ENCODE data around the gene JDP2. TPM values are rescaled to one million over a fixed set of nuclear protein-coding genes. Genes with fewer than 3 reads are reported as not detected.

Gene JDP2
- polyA plus RNA-seq, 1 of the 3 experiments (the other 2 are of a cell fraction) = 22.3 TPM

DNA sequence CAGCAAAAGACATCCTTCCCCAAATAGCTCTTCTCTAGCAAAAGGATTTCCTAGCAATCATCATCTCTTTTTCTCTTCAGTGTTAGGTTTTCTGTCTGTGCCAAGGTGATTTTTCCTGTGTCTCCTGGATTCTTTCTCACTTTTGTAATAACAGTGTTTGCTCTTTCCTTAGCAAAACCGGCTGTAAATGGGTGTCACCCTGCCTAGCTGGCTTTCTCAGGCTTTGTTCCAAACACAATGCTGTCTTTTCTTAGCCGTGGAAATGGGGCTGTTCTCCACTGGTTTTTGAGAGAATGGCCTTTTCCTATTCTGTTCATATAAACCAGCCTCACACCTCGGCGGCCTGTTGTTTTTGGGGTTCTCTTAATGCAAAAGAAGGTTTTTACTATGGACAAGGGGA, 21.9 kb downstream of the JDP2 start (continued):
- TF ChIP-seq, protein P1, sequence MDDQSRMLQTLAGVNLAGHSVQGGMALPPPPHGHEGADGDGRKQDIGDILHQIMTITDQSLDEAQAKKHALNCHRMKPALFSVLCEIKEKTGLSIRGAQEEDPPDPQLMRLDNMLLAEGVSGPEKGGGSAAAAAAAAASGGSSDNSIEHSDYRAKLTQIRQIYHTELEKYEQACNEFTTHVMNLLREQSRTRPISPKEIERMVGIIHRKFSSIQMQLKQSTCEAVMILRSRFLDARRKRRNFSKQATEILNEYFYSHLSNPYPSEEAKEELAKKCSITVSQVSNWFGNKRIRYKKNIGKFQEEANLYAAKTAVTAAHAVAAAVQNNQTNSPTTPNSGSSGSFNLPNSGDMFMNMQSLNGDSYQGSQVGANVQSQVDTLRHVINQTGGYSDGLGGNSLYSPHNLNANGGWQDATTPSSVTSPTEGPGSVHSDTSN (IDR thresholded peaks at IDR 0.05) = no peak

DNA sequence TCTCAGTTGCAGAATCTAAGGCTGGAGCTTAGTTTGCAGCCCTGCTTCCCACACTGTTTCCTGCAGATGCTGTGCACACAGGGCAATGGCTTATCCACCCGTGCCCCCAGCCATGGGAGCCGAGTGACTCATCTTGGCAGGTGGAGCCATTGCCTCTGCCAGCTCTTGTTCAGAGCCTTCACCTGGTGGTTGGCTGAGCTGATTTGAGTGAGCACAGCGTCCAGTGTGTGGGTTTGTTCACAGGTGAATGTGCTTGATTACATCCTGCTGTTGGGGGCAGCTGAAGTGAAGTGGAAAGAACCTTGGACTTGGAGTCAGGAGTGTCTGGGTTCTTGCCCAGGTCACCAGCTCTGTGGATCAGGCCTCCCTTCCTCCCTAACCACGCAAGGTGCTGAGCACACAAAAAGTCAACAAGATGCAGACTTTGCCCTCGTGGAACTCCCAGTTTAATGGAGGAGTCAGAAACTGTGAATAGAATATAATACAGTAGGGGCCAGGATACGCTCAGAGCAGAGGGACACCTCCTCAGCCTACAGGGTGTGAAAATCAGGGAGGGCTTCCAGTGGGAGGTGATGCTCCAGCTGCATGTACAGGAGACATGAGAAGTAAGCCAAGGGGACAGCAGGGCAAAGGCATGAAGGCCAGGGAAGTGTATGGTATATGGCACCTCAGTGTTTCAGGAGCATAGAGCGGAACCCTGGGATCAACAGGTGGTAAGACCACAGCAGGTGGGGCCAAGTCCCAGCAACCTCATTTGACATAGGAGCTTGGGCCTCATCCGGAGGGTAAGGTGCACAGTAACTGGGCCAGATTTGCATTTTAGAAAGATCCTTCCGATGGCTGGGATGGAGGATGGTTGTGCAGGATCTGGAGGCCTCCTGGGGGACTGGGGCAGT, 22.8 kb downstream of the JDP2 start:
- no peaks in the 10 kb centered on the region for H3K9me3 ChIP-seq
- DNase-seq = no peak
- H3K4me3 ChIP-seq (ENCODE audit: low read depth in 2 of 2, low read length in 1 of 2) = no peak overlapping the region
- no peaks in the 10 kb centered on the region for H3K9me2 ChIP-seq
- no peaks in the 10 kb centered on the region for H3K27me3 ChIP-seq (ENCODE audit: insufficient read depth)
- peaks cover 16 to 42% of the 10 kb centered on the region in 2 experiments; a peak in 2 of 4 replicates for H3K4me1 ChIP-seq (ENCODE audit: control insufficient read depth in 1 of 2, insufficient read depth in 2 of 2, low read depth in 1 of 2, low read length in 1 of 2)
- ChIA-PET CTCF (interaction anchor here (1.7 to 3.4 kb wide), 2 partner anchors 13 to 143 kb away, joined by 4 to 13 read pairs; no protein-coding TSS in a partner anchor), POLR2A (no interaction called here)
- H3K36me3 ChIP-seq (replicated peaks in 1 of 2; ENCODE audit: control insufficient read depth in 1 of 2, insufficient read depth in 2 of 2, low read length in 1 of 2) = peaks cover 2 to 11% of the 10 kb centered on the region in 2 experiments
- TF ChIP-seq, protein P2, sequence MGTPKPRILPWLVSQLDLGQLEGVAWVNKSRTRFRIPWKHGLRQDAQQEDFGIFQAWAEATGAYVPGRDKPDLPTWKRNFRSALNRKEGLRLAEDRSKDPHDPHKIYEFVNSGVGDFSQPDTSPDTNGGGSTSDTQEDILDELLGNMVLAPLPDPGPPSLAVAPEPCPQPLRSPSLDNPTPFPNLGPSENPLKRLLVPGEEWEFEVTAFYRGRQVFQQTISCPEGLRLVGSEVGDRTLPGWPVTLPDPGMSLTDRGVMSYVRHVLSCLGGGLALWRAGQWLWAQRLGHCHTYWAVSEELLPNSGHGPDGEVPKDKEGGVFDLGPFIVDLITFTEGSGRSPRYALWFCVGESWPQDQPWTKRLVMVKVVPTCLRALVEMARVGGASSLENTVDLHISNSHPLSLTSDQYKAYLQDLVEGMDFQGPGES (IDR thresholded peaks at IDR 0.05; ENCODE audit: low read depth, low read length) = no peak
- TF ChIP-seq GATA2 (CRISPR knock-in tag; IDR thresholded peaks at IDR 0.05) (no peak), NFIC (IDR thresholded peaks at IDR 0.05; ENCODE audit: borderline replicate concordance) (no peak), YY1 (IDR thresholded peaks at IDR 0.05; ENCODE audit: low read depth) (no peak), NRF1 (IDR thresholded peaks at IDR 0.05; ENCODE audit: low read depth, low read length) (no peak), TCF12 (IDR thresholded peaks at IDR 0.05) (no peak), ELF1 (IDR thresholded peaks at IDR 0.05) (no peak), EZH2phosphoT487 (IDR thresholded peaks at IDR 0.05; ENCODE audit: borderline replicate concordance, low read depth) (no peak), RAD21 (IDR thresholded peaks at IDR 0.05; ENCODE audit: low read length) (no peak), RCOR1 (IDR thresholded peaks at IDR 0.05; ENCODE audit: low read length) (no peak), POLR2AphosphoS5 (IDR thresholded peaks at IDR 0.05; ENCODE audit: low read depth, low read length) (no peak), SIN3A (IDR thresholded peaks at IDR 0.05; ENCODE audit: borderline replicate concordance, low read depth, low read length) (no peak), EP300 (IDR thresholded peaks at IDR 0.05; ENCODE audit: borderline replicate concordance in 1 of 2, low read depth in 1 of 2, low read length in 1 of 2) (no peak), FOXJ3 (CRISPR knock-in tag; IDR thresholded peaks at IDR 0.05) (no peak)
- TF ChIP-seq, protein P3, sequence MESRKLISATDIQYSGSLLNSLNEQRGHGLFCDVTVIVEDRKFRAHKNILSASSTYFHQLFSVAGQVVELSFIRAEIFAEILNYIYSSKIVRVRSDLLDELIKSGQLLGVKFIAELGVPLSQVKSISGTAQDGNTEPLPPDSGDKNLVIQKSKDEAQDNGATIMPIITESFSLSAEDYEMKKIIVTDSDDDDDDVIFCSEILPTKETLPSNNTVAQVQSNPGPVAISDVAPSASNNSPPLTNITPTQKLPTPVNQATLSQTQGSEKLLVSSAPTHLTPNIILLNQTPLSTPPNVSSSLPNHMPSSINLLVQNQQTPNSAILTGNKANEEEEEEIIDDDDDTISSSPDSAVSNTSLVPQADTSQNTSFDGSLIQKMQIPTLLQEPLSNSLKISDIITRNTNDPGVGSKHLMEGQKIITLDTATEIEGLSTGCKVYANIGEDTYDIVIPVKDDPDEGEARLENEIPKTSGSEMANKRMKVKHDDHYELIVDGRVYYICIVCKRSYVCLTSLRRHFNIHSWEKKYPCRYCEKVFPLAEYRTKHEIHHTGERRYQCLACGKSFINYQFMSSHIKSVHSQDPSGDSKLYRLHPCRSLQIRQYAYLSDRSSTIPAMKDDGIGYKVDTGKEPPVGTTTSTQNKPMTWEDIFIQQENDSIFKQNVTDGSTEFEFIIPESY (IDR thresholded peaks at IDR 0.05; ENCODE audit: borderline replicate concordance, low read depth) = no peak
- TF ChIP-seq, protein P4, sequence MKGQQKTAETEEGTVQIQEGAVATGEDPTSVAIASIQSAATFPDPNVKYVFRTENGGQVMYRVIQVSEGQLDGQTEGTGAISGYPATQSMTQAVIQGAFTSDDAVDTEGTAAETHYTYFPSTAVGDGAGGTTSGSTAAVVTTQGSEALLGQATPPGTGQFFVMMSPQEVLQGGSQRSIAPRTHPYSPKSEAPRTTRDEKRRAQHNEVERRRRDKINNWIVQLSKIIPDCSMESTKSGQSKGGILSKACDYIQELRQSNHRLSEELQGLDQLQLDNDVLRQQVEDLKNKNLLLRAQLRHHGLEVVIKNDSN (IDR thresholded peaks at IDR 0.05; ENCODE audit: borderline replicate concordance, low read depth) = no peak
- TF ChIP-seq, protein P5, sequence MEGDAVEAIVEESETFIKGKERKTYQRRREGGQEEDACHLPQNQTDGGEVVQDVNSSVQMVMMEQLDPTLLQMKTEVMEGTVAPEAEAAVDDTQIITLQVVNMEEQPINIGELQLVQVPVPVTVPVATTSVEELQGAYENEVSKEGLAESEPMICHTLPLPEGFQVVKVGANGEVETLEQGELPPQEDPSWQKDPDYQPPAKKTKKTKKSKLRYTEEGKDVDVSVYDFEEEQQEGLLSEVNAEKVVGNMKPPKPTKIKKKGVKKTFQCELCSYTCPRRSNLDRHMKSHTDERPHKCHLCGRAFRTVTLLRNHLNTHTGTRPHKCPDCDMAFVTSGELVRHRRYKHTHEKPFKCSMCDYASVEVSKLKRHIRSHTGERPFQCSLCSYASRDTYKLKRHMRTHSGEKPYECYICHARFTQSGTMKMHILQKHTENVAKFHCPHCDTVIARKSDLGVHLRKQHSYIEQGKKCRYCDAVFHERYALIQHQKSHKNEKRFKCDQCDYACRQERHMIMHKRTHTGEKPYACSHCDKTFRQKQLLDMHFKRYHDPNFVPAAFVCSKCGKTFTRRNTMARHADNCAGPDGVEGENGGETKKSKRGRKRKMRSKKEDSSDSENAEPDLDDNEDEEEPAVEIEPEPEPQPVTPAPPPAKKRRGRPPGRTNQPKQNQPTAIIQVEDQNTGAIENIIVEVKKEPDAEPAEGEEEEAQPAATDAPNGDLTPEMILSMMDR (IDR thresholded peaks at IDR 0.05) = no peak
- TF ChIP-seq, protein P6, sequence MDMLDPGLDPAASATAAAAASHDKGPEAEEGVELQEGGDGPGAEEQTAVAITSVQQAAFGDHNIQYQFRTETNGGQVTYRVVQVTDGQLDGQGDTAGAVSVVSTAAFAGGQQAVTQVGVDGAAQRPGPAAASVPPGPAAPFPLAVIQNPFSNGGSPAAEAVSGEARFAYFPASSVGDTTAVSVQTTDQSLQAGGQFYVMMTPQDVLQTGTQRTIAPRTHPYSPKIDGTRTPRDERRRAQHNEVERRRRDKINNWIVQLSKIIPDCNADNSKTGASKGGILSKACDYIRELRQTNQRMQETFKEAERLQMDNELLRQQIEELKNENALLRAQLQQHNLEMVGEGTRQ (IDR thresholded peaks at IDR 0.05; ENCODE audit: borderline replicate concordance, low read depth, low read length) = no peak
- TF ChIP-seq, protein P7, sequence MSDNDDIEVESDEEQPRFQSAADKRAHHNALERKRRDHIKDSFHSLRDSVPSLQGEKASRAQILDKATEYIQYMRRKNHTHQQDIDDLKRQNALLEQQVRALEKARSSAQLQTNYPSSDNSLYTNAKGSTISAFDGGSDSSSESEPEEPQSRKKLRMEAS (IDR thresholded peaks at IDR 0.05; ENCODE audit: low read depth) = no peak
- H3K27ac ChIP-seq (ENCODE audit: low read depth in 2 of 2, low read length in 1 of 2) = no peak overlapping the region
- H4K20me1 ChIP-seq (ENCODE audit: insufficient read depth) = peaks cover 95% of the 10 kb centered on the region
- WGBS (ENCODE audit: low lambda C conversion rate) = 82% methylated on average over 9 of the region's 9 CpGs
- no peak overlapping the region for H3K9ac ChIP-seq
- no peak overlapping the region for H2AFZ ChIP-seq (ENCODE audit: low read depth)
- H3F3A ChIP-seq (replicated peaks; ENCODE audit: insufficient read depth) = no peaks in the 10 kb centered on the region
- peaks cover 13% of the 10 kb centered on the region for H3K79me2 ChIP-seq (ENCODE audit: insufficient read depth)
- no peak overlapping the region for H3K4me2 ChIP-seq

All from SK-N-SH (cell line).